NOMO-1 treated with dmso at 0.1 percent for 144 hours (cell line): ENCODE results near the gene TTBK2.
A peak's percentile ranks its signal among the peaks of the same experiment; 100 is the strongest.

ENCODE experiments used
- DNase-seq: peaks from one replicate; lab custom pipeline; 2025; ENCODE audit not compliant: unreplicated experiment; lab: John Stamatoyannopoulos, UW

Gene TTBK2

GRCh38 chr15:42836251-42836650, 84.3 kb downstream of the TTBK2 start:
- no peak for DNase-seq

DNA sequence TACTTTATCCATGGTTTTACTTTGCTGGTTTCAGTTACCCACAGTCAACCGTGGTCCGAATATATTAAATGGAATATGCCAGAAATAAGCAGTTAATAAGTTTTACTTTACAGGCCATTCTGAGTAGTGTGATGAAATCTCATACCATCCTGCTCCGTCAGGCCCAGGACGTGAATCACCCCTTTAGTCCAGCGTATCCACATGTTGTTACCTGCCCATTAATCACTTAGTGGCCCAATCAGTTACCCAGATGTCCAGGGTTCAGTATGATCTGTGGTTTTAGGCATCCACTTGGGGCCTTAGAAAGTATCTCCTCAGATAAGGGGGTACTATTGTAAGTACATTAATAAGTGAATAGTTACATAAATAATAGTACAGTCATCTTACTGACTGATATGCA, 88.0 kb downstream of the TTBK2 start:
- DNase-seq = no peak

- no peak for DNase-seq
These were observed 94.2 kb downstream of the TTBK2 start for GRCh38 chr15:42826251-42826890.

DNA sequence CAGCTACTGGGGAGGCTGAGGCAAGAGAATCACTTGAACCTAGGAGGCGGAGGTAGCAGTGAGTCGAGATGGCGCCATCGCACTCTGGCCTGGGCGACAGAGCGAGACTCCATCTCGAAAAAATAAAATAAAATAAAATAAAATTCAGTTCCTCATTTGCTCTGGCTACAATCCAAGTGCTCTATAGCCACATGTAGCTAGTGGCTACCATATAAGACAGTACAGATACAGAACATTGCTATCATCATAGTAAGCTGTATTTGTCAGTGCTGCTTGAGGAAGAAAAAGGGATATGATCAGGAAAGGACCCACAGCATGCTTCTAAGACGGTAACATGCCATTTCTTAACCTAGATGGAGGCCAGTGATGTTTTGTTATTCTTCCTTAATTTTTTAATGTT, 95.0 kb downstream of the TTBK2 start:
- no peak for DNase-seq

GRCh38 chr15:42820811-42821210, 99.8 kb downstream of the TTBK2 start:
- no peak for DNase-seq

DNA sequence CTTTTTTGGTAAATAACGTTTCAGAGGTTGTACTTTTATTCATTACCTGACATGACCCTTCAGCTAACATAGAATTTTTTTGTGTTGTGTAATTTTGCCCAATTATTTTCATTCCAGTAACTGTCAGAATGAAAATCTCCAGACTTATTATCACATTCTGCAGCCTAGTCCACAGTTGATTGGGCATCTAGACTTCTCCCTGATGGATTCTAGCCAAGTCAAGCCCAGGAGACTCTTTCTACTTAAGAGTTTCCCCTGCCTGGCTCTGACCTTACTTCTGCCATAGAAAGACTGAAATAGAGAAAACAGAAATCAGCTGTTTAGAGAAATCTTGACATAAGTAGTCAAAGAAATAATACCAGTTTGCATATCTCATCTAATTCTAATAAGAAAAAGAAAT, 100.8 kb downstream of the TTBK2 start:
- DNase-seq = no peak

- DNase-seq = no peak
These were observed 109.1 kb downstream of the TTBK2 start for GRCh38 chr15:42811433-42811832.

- no peak for DNase-seq
These were observed 111.7 kb downstream of the TTBK2 start for GRCh38 chr15:42808913-42809312.

GRCh38 chr15:42805266-42805665, 115.3 kb downstream of the TTBK2 start:
- no peak for DNase-seq

- DNase-seq = no peak
These were observed 115.8 kb downstream of the TTBK2 start for GRCh38 chr15:42804739-42805138.

DNA sequence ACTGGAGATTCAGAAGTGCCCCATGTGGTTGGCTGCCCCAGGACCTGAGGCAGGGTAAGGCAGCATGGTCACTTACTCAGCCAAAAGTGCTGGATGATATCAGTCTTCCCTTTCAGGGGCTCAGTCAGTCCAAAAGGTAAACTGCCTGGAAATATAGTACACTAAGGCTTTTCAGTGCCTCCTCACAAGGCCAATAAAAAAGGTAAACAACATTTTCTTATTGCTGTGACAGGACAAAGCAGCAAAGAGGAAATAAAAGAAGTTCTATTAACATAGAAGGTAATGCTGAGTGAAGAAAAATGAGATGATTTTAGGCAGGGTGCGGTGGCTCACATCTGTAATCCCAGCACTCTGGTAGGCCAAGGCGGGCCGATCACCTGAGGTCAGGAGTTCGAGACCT, 117.1 kb downstream of the TTBK2 start:
- DNase-seq = no peak

DNA sequence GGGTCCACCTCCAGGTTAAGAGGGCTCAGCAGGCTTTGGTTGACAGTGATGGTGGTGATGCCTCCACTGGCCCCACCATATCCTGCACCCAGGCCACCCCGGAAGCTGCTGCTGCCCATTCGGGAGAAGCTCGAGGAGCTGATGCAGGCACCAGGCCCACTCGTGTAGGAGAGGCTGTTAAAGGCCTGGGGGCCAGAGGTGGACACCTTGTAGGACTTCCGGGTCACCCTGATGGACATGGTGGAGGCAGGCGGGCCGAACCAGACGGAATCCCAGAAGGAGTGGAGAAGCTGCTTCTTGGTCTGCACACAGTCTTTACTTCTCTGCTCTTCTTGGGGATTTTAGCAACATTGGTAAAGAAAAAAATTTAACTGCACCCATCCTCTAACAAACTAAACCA, 118.4 kb downstream of the TTBK2 start:
- DNase-seq = no peak

GRCh38 chr15:42800731-42801474, 119.7 kb downstream of the TTBK2 start:
- no peak for DNase-seq

DNA sequence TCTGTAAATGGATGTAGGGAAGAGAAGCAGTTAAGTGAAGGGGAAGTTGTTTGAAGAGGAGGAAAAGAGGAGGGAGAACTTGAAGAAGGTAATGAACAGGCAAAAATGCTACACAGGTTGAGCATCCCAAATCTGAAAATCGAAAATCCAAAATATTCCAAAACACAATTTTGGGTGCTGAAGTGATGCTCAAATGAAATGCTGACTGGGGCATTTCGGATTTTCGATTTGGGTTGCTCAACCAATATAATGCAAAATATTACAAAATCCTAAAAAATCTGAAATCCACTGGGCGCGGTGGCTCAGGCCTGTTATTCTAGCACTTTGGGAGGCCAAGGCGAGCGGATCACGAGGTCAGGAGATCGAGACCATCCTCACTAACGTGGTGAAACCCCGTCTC, 121.8 kb downstream of the TTBK2 start:
- DNase-seq = no peak

DNA sequence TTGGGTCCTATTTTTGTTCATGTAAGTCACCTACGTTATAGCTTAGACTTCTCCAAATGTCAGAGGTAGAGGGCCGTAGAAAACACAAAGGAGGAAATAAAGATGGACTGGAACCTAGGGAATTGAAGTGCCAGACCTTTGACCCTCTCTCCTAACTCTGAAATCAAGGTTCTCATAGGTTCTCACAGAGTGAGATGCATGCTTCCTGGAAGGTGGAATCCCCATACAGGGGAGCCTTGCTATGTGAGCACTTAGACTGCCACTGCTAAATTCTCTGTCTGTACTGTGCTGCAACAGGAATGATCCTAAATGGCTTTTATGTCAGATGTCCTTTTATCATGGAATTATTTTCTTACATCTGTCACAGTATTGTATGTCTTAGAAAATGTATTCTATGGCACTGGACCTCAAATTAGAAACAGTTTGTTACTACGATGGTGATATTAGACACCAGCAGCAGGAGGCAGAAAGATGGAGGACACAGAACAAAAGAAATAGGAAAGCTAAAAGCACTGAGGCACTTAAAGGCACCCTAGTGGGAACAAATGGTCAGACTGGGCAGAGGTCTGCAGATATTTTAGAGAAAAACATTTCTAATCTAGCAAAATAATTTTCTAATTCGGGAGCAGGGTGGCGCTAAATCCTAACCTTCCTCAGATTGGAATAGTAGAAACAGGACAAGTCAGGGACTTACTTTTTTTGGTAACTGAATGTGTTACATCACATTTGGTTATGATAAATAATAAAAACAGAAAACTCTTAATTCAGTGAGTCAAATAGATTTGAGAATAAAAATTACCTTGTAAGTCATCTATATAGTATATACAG, 123.4 kb downstream of the TTBK2 start:
- no peak for DNase-seq

DNA sequence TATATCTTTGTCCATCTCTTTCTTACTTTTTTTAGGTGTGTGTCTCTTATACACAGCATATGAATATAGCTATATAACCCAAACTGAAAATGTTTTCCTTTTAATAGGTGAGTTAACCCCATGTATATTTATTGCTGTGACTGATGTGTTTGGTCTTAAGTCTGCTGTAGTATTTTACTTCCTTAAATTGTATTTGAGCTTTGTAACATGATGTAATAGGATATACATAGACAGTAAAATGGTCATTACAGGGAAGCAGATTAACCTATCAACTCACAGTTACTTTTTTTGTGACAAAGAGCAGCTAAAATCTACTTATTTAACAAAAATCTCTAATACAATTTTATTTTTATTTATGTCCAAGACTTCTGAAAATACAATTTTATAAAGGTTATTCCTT, 131.9 kb downstream of the TTBK2 start:
- DNase-seq = peak; percentile 23

GRCh38 chr15:42786978-42787377, 133.6 kb downstream of the TTBK2 start:
- no peak for DNase-seq

DNA sequence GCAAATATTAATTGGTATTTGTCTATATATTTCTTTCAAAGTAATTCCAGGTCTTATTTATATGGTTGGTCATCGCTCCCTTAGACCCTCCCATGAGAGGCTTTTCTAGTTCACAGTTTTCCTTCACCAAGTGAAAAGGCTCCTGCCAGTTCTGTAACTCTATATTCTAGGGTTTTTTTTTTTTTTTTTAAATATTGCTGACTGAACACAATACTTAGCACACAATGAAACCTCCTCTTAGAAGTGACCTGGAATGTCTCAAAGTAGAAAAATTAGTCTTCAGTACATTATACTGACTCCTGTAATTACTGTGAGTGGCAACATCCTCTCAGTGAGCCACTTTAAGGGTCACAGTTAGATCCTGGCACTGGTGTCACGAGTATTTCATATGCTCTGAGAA, 135.0 kb downstream of the TTBK2 start:
- DNase-seq = no peak

DNA sequence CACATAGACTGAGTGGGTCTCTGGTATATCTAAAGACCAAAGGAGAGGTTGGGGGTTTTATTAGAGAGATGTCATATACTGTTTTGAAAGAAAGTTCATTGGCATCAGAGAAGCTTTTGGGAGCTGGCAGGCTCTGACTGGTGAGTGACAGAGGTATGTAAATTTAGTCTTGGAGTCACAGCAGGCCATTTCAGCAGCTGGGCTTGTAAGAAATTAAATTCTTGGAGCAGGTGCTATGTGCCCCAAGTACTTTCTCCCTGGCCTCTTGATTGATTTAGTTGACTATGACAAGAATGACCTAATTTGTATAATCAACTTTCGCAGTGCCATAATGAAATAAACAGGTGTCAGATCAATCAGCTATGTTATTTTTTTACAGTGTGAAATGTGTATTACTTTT, 135.9 kb downstream of the TTBK2 start:
- no peak for DNase-seq

- no peak for DNase-seq
These were observed 137.9 kb downstream of the TTBK2 start for GRCh38 chr15:42782716-42783115.

DNA sequence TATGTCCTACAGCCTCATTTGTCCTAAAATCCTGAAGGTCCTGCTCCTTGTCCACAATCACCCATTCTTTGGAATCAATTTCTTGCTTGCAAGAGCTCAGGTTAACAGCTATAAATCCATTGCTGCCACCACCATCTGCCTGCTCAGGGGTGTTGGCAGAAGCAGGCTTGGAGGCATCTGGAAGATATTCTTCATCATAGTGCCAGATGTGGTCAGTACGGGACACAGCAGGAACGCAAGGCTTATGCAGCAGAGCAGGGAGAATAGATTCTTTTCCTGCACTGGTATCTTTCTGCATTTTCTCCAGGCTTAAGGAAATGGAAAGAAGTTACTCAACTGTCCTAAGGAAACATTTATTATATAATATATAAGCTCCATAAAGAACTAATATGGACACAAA, 145.2 kb downstream of the TTBK2 start:
- no peak for DNase-seq

GRCh38 chr15:42772901-42773300, 147.7 kb downstream of the TTBK2 start:
- DNase-seq = no peak
